Natural killer cell (primary cell): Measurements from ENCODE around the gene RHOF. TPM values are rescaled to one million over a fixed set of nuclear protein-coding genes. Genes with fewer than 3 reads are reported as not detected.

Source experiments
- ATAC-seq, 3 donors: fragments of 150-1000 bp in 2 of 3; fragments of 200-7000 bp in 1 of 3; cut with Tn5 transposase; 1 replicate in 1 of 3; 2 replicates in 2 of 3; pipeline ENCODE4 v1.10.0; 2021; ENCODE audit warnings: mild to moderate bottlenecking in 2 of 3, moderate library complexity in 2 of 3
- DNase-seq, 2 donors: peaks; one replicate each; pipeline versions ENCODE4 v3.0.0 to v3.0.0-alpha.2; 2013 to 2021; ENCODE audit warnings: mixed read lengths in 1 of 2
- H3K27ac ChIP-seq: one replicate; pipeline ENCODE4 v1.5.1; 2013; ENCODE audit warnings: mild to moderate bottlenecking, low read length
- H3K27me3 ChIP-seq: one replicate; pipeline ENCODE4 v1.6.1; 2013; ENCODE audit warnings: low read length; ENCODE audit not compliant: control insufficient read depth, insufficient read depth
- H3K36me3 ChIP-seq: one replicate; pipeline ENCODE4 v1.6.1; 2013; ENCODE audit warnings: low read length; ENCODE audit not compliant: control insufficient read depth, insufficient read depth
- H3K4me1 ChIP-seq: one replicate; pipeline ENCODE4 v1.6.1; 2013; ENCODE audit warnings: low read length; ENCODE audit not compliant: control insufficient read depth, insufficient read depth
- H3K4me3 ChIP-seq: one replicate; pipeline ENCODE4 v1.5.1; 2013; ENCODE audit warnings: low read length
- H3K9me3 ChIP-seq: one replicate; pipeline ENCODE4 v1.6.1; 2013; ENCODE audit warnings: low read length; ENCODE audit not compliant: control insufficient read depth, insufficient read depth
- H3K27ac Mint-ChIP-seq, 2 donors: one replicate each; pipeline ENCODE4 v1.8.0; 2022; ENCODE audit warnings: mild to moderate bottlenecking in 2 of 2, mixed read lengths in 2 of 2, moderate library complexity in 1 of 2
- H3K27me3 Mint-ChIP-seq, 2 donors: one replicate each; pipeline ENCODE4 v1.8.0; 2022; ENCODE audit warnings: low read depth in 2 of 2, mixed read lengths in 2 of 2
- H3K36me3 Mint-ChIP-seq: one replicate; pipeline ENCODE4 v1.8.0; 2022; ENCODE audit warnings: mixed read lengths
- H3K4me1 Mint-ChIP-seq, 2 donors: one replicate each; pipeline ENCODE4 v1.8.0; 2022; ENCODE audit warnings: mixed read lengths in 2 of 2
- H3K4me3 Mint-ChIP-seq: one replicate; pipeline ENCODE4 v1.8.0; 2022; ENCODE audit warnings: mild to moderate bottlenecking, moderate library complexity, mixed read lengths
- H3K9me3 Mint-ChIP-seq, 2 donors: one replicate each; pipeline ENCODE4 v1.8.0; 2022; ENCODE audit warnings: mixed read lengths in 2 of 2
- CTCF ChIP-seq: fragments of 200-600 bp; IDR thresholded peaks from one replicate; pipeline ENCODE4 v1.8.0; 2022; ENCODE audit warnings: antibody characterized with exemption
- WGBS: methylation state at CpG from one replicate; pipeline ENCODE4 v1.1.7; 2013; ENCODE audit warnings: missing lambda C conversion rate; ENCODE audit not compliant: insufficient coverage; 5-methylcytosine and 5-hydroxymethylcytosine counted together
- intact Hi-C: fragments of 100-400 bp; cut with micrococcal nuclease; formaldehyde crosslinking; loops from one replicate; pipeline ENCODE4 v1.14.2; 2022
- total RNA-seq, 4 donors: library from RNA; stranded (reverse); fragments of 120-200 nt in 1 of 4; gene quantifications; one replicate each; pipeline versions ENCODE4 v1.2.3 to v1.2.4, GENCODE V29; 2013 to 2022

RHOF gene
- total RNA-seq, 3 donors from 2014 or later (not counting 1 experiment from before 2014, with no cell fraction given): 146 to 201 (median 177) TPM

- H3K4me1 Mint-ChIP-seq: peaks cover 11 to 27% of the 10 kb centered on the region in 2 donors
- Histone ChIP-seq H3K4me3 (no peak overlapping the region), H3K4me1 (peaks cover 33% of the 10 kb centered on the region), H3K9me3 (no peaks in the 10 kb centered on the region), H3K27me3 (no peaks in the 10 kb centered on the region), H3K27ac (peak overlapping the region; percentile 3), H3K36me3 (peaks cover 36% of the 10 kb centered on the region)
- no peaks in the 10 kb centered on the region for H3K36me3 Mint-ChIP-seq
- H3K4me3 Mint-ChIP-seq: no peak overlapping the region
- peak overlapping the region; percentile 58 to 67 for H3K27ac Mint-ChIP-seq
- ATAC-seq: peak; percentile 73 to 83 (median 75)
- TF ChIP-seq CTCF: peak; percentile 85
- no peaks in the 10 kb centered on the region for H3K27me3 Mint-ChIP-seq
- peak; percentile 93 to 94 for DNase-seq
- H3K9me3 Mint-ChIP-seq: no peaks in the 10 kb centered on the region
- intact Hi-C loops: loop anchor here (1.0 to 5.0 kb wide), 2 partner anchors 18 to 36 kb away; no protein-coding TSS in a partner anchor
- 26% methylated on average over 23 of the region's 24 CpGs for WGBS
Measured at GRCh38 chr12:121776190-121777098, 17.0 kb downstream of the RHOF start.

- Histone ChIP-seq H3K9me3 (no peaks in the 10 kb centered on the region), H3K4me1 (peaks cover 24% of the 10 kb centered on the region), H3K27ac (no peak overlapping the region), H3K36me3 (peaks cover 27% of the 10 kb centered on the region), H3K4me3 (no peak overlapping the region), H3K27me3 (no peaks in the 10 kb centered on the region)
- ATAC-seq: no peak
- Mint-ChIP-seq H3K27ac (no peak overlapping the region), H3K4me3 (peak overlapping the region; percentile 28), H3K9me3 (no peaks in the 10 kb centered on the region), H3K27me3 (no peaks in the 10 kb centered on the region), H3K4me1 (peaks cover 7 to 20% of the 10 kb centered on the region in 2 donors), H3K36me3 (no peaks in the 10 kb centered on the region)
- 84% methylated on average over 16 of the region's 16 CpGs for WGBS
- DNase-seq: no peak
- TF ChIP-seq CTCF: no peak
- intact Hi-C loops: loop anchor here (5.0 kb wide), 1 partner anchor 37 kb away; no protein-coding TSS in a partner anchor
Measured at GRCh38 chr12:121775501-121775900, 18.0 kb downstream of the RHOF start.

GRCh38 chr12:121774968-121775474 lies 18.5 kb downstream of the RHOF start:
- Mint-ChIP-seq H3K36me3 (no peaks in the 10 kb centered on the region), H3K27me3 (no peaks in the 10 kb centered on the region), H3K4me1 (peaks cover 7 to 20% of the 10 kb centered on the region in 2 donors), H3K9me3 (no peaks in the 10 kb centered on the region), H3K4me3 (no peak overlapping the region), H3K27ac (no peak overlapping the region)
- DNase-seq (no peak), ATAC-seq (no peak)
- Histone ChIP-seq H3K4me3 (no peak overlapping the region), H3K27ac (no peak overlapping the region), H3K9me3 (no peaks in the 10 kb centered on the region), H3K4me1 (peaks cover 21% of the 10 kb centered on the region), H3K27me3 (no peaks in the 10 kb centered on the region), H3K36me3 (peaks cover 23% of the 10 kb centered on the region)
- 88% methylated on average over 14 of the region's 14 CpGs for WGBS
- TF ChIP-seq CTCF: no peak
- intact Hi-C loops: loop anchor here (5.0 kb wide), 1 partner anchor 37 kb away; no protein-coding TSS in a partner anchor
